PFSK-1 (cell line): ENCODE measurements around the gene CREB3L2.

Experiments
- REST ChIP-seq, 2 experiments: IDR thresholded peaks; 2 replicates each; pipeline versions ENCODE4 v1.6.1 to v1.8.0; 2011 to 2012; ENCODE audit warnings: low read depth in 2 of 2, low read length in 2 of 2, control low read depth in 1 of 2, inconsistent platforms in 1 of 2, mild to moderate bottlenecking in 1 of 2, moderate library complexity in 1 of 2; ENCODE audit not compliant: insufficient read depth in 1 of 2
- TAF1 ChIP-seq: IDR thresholded peaks from 2 replicates; pipeline ENCODE4 v1.6.1; 2012; ENCODE audit warnings: low read length, control low read depth, borderline replicate concordance; ENCODE audit not compliant: insufficient read depth

- TF ChIP-seq TAF1 (no peak), REST (IDR thresholded peaks at IDR 0.05; ENCODE audit: insufficient read depth in 1 of 2, low read depth in 2 of 2, low read length in 2 of 2) (no peak)
Measured at GRCh38 chr7:137951700-137952425, 50.0 kb downstream of the CREB3L2 start.
